Activated CD4-positive, alpha-beta T cell treated with anti-CD3 and anti-CD28 coated beads, Interleukin-2, amount 10 ng/mL, durations not matched to agents 24 days and 14 days (primary cell): ENCODE results near the gene SPATA46. TPM values are rescaled to one million over a fixed set of nuclear protein-coding genes. Genes with fewer than 3 reads are reported as not detected.

Source experiments
- DNase-seq: peaks from one replicate; pipeline ENCODE4 v3.0.0; 2022
- H3K27ac Mint-ChIP-seq: one replicate; pipeline ENCODE4 v1.8.0; 2022; ENCODE audit warnings: mild to moderate bottlenecking, mixed read lengths
- H3K27me3 Mint-ChIP-seq: one replicate; pipeline ENCODE4 v1.8.0; 2022; ENCODE audit warnings: mixed read lengths
- H3K36me3 Mint-ChIP-seq: one replicate; pipeline ENCODE4 v1.8.0; 2022; ENCODE audit warnings: low read depth, mild to moderate bottlenecking, mixed read lengths
- H3K4me1 Mint-ChIP-seq: one replicate; pipeline ENCODE4 v1.8.0; 2021; ENCODE audit warnings: mixed read lengths
- H3K4me3 Mint-ChIP-seq: one replicate; pipeline ENCODE4 v1.8.0; 2022; ENCODE audit warnings: mild to moderate bottlenecking, moderate library complexity, mixed read lengths
- H3K9me3 Mint-ChIP-seq: one replicate; pipeline ENCODE4 v1.8.0; 2021; ENCODE audit warnings: mixed read lengths
- intact Hi-C: fragments of 100-400 bp; cut with micrococcal nuclease; formaldehyde crosslinking; loops from one replicate; pipeline ENCODE4 v1.15.1; 2023
- total RNA-seq: library from RNA; stranded (reverse); gene quantifications from 2 replicates; pipeline ENCODE4 v1.2.3, GENCODE V29; 2022

SPATA46 gene
- total RNA-seq, 1 donor from 2014 or later, result not detected

- Mint-ChIP-seq H3K4me1 (peaks cover 2% of the 10 kb centered on the region), H3K27ac (no peak overlapping the region), H3K4me3 (no peak overlapping the region), H3K27me3 (peaks cover 4% of the 10 kb centered on the region), H3K36me3 (no peaks in the 10 kb centered on the region), H3K9me3 (no peaks in the 10 kb centered on the region)
- no peak for DNase-seq
- intact Hi-C loops, result no loop called here
Observed at GRCh38 chr1:162386292-162387225, 9.9 kb upstream of the SPATA46 start.

- no peak for DNase-seq
Observed at GRCh38 chr1:162385702-162386101, 9.0 kb upstream of the SPATA46 start.

GRCh38 chr1:162385280-162385623 lies 8.6 kb upstream of the SPATA46 start:
- no peak for DNase-seq
- Mint-ChIP-seq H3K9me3 (no peaks in the 10 kb centered on the region), H3K4me1 (peaks cover 2% of the 10 kb centered on the region), H3K27ac (no peak overlapping the region), H3K27me3 (peaks cover 4% of the 10 kb centered on the region), H3K36me3 (no peaks in the 10 kb centered on the region), H3K4me3 (no peak overlapping the region)
- intact Hi-C loops, result no loop called here

More at GRCh38 chr1:162385702-162386101, 9.0 kb upstream of the SPATA46 start:
- Mint-ChIP-seq H3K27me3 (peaks cover 4% of the 10 kb centered on the region), H3K4me1 (peaks cover 2% of the 10 kb centered on the region), H3K9me3 (no peaks in the 10 kb centered on the region), H3K4me3 (no peak overlapping the region), H3K27ac (no peak overlapping the region), H3K36me3 (no peaks in the 10 kb centered on the region)
- intact Hi-C loops, result no loop called here

GRCh38 chr1:162384601-162385279 lies 8.1 kb upstream of the SPATA46 start:
- intact Hi-C loops, result no loop called here
- Mint-ChIP-seq H3K27ac (no peak overlapping the region), H3K27me3 (peaks cover 4% of the 10 kb centered on the region), H3K9me3 (no peaks in the 10 kb centered on the region), H3K4me3 (no peak overlapping the region), H3K4me1 (peaks cover 2% of the 10 kb centered on the region), H3K36me3 (no peaks in the 10 kb centered on the region)
- DNase-seq, result no peak

GRCh38 chr1:162384116-162384515 lies 7.5 kb upstream of the SPATA46 start:
- H3K4me3 Mint-ChIP-seq, result no peak overlapping the region
- intact Hi-C loops, result no loop called here
- H3K9me3 Mint-ChIP-seq, result no peaks in the 10 kb centered on the region
- DNase-seq, result no peak
- H3K36me3 Mint-ChIP-seq, result no peaks in the 10 kb centered on the region
- peaks cover 1% of the 10 kb centered on the region for H3K27me3 Mint-ChIP-seq
- H3K27ac Mint-ChIP-seq, result no peak overlapping the region
- no peaks in the 10 kb centered on the region for H3K4me1 Mint-ChIP-seq

GRCh38 chr1:162383516-162383915 lies 6.9 kb upstream of the SPATA46 start:
- intact Hi-C loops, result no loop called here
- no peaks in the 10 kb centered on the region for H3K9me3 Mint-ChIP-seq
- H3K27me3 Mint-ChIP-seq, result peaks cover 1% of the 10 kb centered on the region
- H3K36me3 Mint-ChIP-seq, result no peaks in the 10 kb centered on the region
- no peak overlapping the region for H3K4me3 Mint-ChIP-seq
- H3K4me1 Mint-ChIP-seq, result no peaks in the 10 kb centered on the region
- no peak overlapping the region for H3K27ac Mint-ChIP-seq
- no peak for DNase-seq

GRCh38 chr1:162383091-162383490 lies 6.4 kb upstream of the SPATA46 start:
- intact Hi-C loops, result no loop called here
- Mint-ChIP-seq H3K9me3 (no peaks in the 10 kb centered on the region), H3K27ac (no peak overlapping the region), H3K4me3 (no peak overlapping the region), H3K36me3 (no peaks in the 10 kb centered on the region), H3K4me1 (no peaks in the 10 kb centered on the region), H3K27me3 (peaks cover 1% of the 10 kb centered on the region)
- DNase-seq, result no peak

- no peak for DNase-seq
- no peaks in the 10 kb centered on the region for H3K27me3 Mint-ChIP-seq
Observed at GRCh38 chr1:162381941-162382750, 5.5 kb upstream of the SPATA46 start.

GRCh38 chr1:162381383-162381782 lies 4.7 kb upstream of the SPATA46 start, which contains the start of gene C1orf226:
C1orf226 (plus strand) TSS chr1:162381728; CDS start chr1:162381902, 174 bp downstream.
- H3K4me1 Mint-ChIP-seq, result no peaks in the 10 kb centered on the region
- DNase-seq, result no peak
- H3K4me3 Mint-ChIP-seq, result no peak within 1 kb of the TSS
- no peaks in the 10 kb centered on the region for H3K27me3 Mint-ChIP-seq
- intact Hi-C loops, result no loop called here
- no peak within 1 kb of the TSS for H3K27ac Mint-ChIP-seq
- no peaks in the 10 kb centered on the region for H3K36me3 Mint-ChIP-seq
- no peaks in the 10 kb centered on the region for H3K9me3 Mint-ChIP-seq

More at GRCh38 chr1:162381941-162382750, 5.5 kb upstream of the SPATA46 start:
- intact Hi-C loops, result no loop called here
- Mint-ChIP-seq H3K27ac (no peak overlapping the region), H3K36me3 (no peaks in the 10 kb centered on the region), H3K9me3 (no peaks in the 10 kb centered on the region), H3K4me1 (no peaks in the 10 kb centered on the region), H3K4me3 (no peak overlapping the region)

- Mint-ChIP-seq H3K9me3 (no peaks in the 10 kb centered on the region), H3K4me3 (no peak overlapping the region), H3K4me1 (no peaks in the 10 kb centered on the region), H3K27me3 (no peaks in the 10 kb centered on the region), H3K36me3 (no peaks in the 10 kb centered on the region), H3K27ac (no peak overlapping the region)
- no peak for DNase-seq
- intact Hi-C loops, result no loop called here
Observed at GRCh38 chr1:162380061-162380846, 3.6 kb upstream of the SPATA46 start.

GRCh38 chr1:162375463-162375862 lies 1.2 kb downstream of the SPATA46 start:
- Mint-ChIP-seq H3K27me3 (no peaks in the 10 kb centered on the region), H3K36me3 (no peaks in the 10 kb centered on the region), H3K4me3 (no peak overlapping the region), H3K9me3 (no peaks in the 10 kb centered on the region), H3K27ac (no peak overlapping the region), H3K4me1 (no peaks in the 10 kb centered on the region)
- no peak for DNase-seq
- intact Hi-C loops, result no loop called here

GRCh38 chr1:162374406-162374805 lies 2.2 kb downstream of the SPATA46 start:
- Mint-ChIP-seq H3K27me3 (no peaks in the 10 kb centered on the region), H3K27ac (no peak overlapping the region), H3K36me3 (no peaks in the 10 kb centered on the region), H3K9me3 (no peaks in the 10 kb centered on the region), H3K4me3 (no peak overlapping the region), H3K4me1 (no peaks in the 10 kb centered on the region)
- no peak for DNase-seq
- intact Hi-C loops, result no loop called here

- Mint-ChIP-seq H3K4me1 (no peaks in the 10 kb centered on the region), H3K36me3 (no peaks in the 10 kb centered on the region)
Observed at GRCh38 chr1:162373541-162374260, 3.0 kb downstream of the SPATA46 start.

More at GRCh38 chr1:162373541-162374260, 3.0 kb downstream of the SPATA46 start:
- Mint-ChIP-seq H3K9me3 (no peaks in the 10 kb centered on the region), H3K27ac (no peak overlapping the region), H3K4me3 (no peak overlapping the region), H3K27me3 (no peaks in the 10 kb centered on the region)
- intact Hi-C loops, result no loop called here
- no peak for DNase-seq
